GM19328 (cell line): ENCODE results near the gene GLYAT.
"Not testable (repeated sequence)": the region's sequence is repeated elsewhere in the genome, so short reads cannot be mapped to it uniquely, and the experiment has no call there.

Source experiments
- ATAC-seq: cut with Tn5 transposase; IDR thresholded peaks from one replicate; pipeline ENCODE4 v1.9.1; 2021; ENCODE audit warnings: mild to moderate bottlenecking, moderate library complexity; ENCODE audit not compliant: unreplicated experiment

GLYAT gene

GRCh38 chr11:58685973-58686722 lies 45.6 kb downstream of the GLYAT start:
- no peak for ATAC-seq

DNA sequence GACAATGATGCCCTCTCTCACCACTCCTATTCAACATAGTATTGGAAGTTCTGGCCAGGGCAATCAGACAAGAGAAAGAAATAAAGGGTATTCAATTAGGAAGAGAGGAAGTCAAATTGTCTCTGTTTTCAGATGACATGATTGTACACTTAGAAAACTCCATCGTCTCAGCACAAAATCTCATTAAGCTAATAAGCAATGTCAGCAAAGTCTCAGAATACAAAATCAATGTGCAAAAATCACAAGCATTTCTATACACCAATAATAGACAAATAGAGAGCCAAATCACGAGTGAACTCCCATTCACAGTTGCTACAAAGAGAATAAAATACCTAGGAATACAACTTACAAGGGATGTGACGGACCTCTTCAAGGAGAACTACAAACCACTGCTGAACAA lies 49.1 kb downstream of the GLYAT start:
- not testable (repeated sequence) for ATAC-seq

GRCh38 chr11:58677536-58677935 lies 54.2 kb downstream of the GLYAT start:
- not testable (repeated sequence) for ATAC-seq

- ATAC-seq = no peak
Observed at GRCh38 chr11:58676563-58677135, 55.1 kb downstream of the GLYAT start.

DNA sequence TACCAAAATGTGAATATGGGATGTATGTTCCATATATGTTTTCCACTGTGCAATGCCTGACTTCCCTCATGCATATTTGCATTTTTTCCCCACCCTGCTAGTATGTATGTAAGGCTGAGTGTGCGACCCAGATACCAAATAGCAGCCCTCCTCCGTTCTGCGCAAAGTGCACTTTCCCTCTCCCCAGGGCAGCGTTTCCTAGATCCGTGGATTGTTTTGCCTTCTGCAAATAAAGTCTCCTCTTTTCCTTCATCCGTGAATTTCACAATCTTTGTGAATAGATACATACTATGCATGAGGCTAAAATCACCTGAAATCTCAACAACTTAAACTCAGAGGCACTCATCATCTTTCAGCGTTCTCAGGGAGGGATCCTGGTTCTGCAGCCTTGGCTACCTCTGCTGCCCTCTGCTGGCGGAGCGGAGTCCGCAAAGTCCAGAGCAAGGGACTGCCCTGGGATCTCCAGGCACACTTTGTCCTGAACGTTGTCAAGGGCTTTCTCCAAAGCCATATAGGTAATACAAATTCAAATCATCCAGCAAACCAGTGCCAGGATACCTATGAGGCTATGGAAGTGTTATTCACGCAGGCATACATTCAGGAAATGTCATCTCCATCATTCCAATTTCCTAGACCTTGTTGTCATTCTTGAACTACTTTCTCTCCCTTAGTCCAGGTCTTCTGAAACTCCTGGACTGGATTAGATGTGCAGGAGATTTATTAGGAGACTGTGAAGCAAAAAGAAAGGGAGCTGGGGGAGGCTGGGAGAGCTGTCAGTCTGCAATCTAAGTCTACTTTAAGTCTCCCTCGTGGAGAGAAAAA lies 56.2 kb downstream of the GLYAT start:
- ATAC-seq = peak; percentile 76

- no peak for ATAC-seq
Observed at GRCh38 chr11:58674609-58675008, 57.1 kb downstream of the GLYAT start.

DNA sequence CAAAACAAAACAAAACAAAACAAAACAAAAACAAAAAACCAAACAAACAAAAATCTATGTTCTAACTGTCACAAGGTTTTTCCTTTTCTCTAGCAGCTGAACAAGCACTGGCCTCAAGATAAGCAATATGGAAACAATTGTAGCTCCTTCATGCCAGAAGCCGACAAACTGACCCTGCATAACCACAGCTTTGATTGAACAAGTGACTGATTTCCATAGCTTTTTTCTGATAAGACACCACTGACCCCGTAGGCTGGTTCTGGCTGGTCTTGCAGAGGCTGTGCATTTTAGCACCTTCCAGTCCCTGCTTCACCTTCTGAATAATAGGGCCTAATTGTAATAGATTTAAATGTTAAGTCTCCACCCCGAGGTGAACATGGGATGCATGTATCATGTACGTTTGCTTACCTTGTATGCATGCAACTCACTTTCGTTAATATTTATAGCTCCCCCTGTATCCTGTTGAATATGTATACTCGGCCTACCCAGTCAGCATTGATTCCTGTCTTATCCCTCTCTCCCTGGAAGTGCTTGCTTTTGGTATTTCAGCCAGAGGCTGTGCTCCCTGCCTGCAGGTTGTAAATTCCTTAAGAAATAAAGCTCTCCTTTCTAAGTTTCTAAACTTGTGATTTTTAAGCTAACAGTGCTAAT lies 59.6 kb downstream of the GLYAT start:
- no peak for ATAC-seq

- ATAC-seq = no peak
Observed at GRCh38 chr11:58659910-58660570, 71.7 kb downstream of the GLYAT start.

- ATAC-seq = no peak
Observed at GRCh38 chr11:58659404-58659803, 72.3 kb downstream of the GLYAT start.
